Activated T-helper 17 cell treated with anti-CD3 and anti-CD28 coated beads, Interleukin-2, amount 50 U/mL, for 72 hours (primary cell): ENCODE data around the gene ITPK1. TPM values are rescaled to one million over a fixed set of nuclear protein-coding genes. Genes with fewer than 3 reads are reported as not detected.
A peak's percentile ranks its signal among the peaks of the same experiment; 100 is the strongest.

ENCODE experiments used
- ATAC-seq: fragments of 150-1000 bp; cut with Tn5 transposase; replicated peaks from 2 replicates; pipeline ENCODE4 v1.10.0; 2021; ENCODE audit warnings: mild to moderate bottlenecking, moderate library complexity
- H3K27ac Mint-ChIP-seq: one replicate; pipeline ENCODE4 v1.8.0; 2022; ENCODE audit warnings: mixed read lengths
- H3K27me3 Mint-ChIP-seq: one replicate; pipeline ENCODE4 v1.8.0; 2022; ENCODE audit warnings: mixed read lengths
- H3K36me3 Mint-ChIP-seq: one replicate; pipeline ENCODE4 v1.8.0; 2022; ENCODE audit warnings: low read depth, mild to moderate bottlenecking, mixed read lengths
- H3K4me1 Mint-ChIP-seq: one replicate; pipeline ENCODE4 v1.8.0; 2022; ENCODE audit warnings: mixed read lengths
- H3K4me3 Mint-ChIP-seq: one replicate; pipeline ENCODE4 v1.8.0; 2022; ENCODE audit warnings: mild to moderate bottlenecking, mixed read lengths
- H3K9me3 Mint-ChIP-seq: one replicate; pipeline ENCODE4 v1.8.0; 2022; ENCODE audit warnings: mixed read lengths
- total RNA-seq, 2 donors: library from RNA; stranded (reverse); gene quantifications; one replicate each; pipeline ENCODE4 v1.2.3, GENCODE V29; 2022

ITPK1 gene
- total RNA-seq, 2 donors from 2014 or later = 32.1 to 48.9 TPM

DNA sequence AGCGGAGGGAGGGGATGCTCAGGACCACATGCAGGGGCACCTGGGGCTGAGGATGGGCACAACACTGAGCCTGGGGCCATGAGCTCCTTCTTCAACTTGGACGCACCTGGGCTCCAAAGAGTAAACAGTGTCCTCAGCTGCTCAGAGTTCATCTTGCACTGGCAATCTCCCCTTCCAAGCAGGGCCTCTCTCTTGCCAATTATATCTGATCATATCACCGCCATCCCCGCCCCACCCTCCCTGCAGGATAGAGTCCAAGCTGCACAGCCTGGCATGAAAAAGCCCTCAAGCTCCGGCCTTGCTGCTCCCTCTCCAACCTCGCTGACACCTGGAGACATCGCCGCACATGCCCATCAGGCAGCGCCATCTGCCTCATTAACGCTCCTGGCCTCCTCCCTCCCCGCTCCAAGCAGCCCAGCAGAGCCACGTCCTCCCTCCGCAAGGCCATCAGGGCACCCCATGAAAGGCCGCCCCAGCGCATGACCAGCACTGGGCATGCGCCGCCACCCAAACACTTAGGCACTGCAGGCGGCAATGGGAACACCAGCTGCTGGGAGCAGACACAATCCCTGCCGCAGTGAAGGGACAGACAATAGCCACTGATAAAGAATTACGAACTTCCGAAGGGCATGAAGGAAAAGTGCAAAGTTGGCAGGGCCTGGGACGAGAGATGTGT is 103.9 kb downstream of the ITPK1 start:
- no peak for ATAC-seq
- Mint-ChIP-seq H3K27ac (peak overlapping the region; percentile 68), H3K9me3 (no peaks in the 10 kb centered on the region), H3K27me3 (no peaks in the 10 kb centered on the region), H3K4me3 (no peak overlapping the region), H3K36me3 (peaks cover 6% of the 10 kb centered on the region), H3K4me1 (peaks cover 10% of the 10 kb centered on the region)

DNA sequence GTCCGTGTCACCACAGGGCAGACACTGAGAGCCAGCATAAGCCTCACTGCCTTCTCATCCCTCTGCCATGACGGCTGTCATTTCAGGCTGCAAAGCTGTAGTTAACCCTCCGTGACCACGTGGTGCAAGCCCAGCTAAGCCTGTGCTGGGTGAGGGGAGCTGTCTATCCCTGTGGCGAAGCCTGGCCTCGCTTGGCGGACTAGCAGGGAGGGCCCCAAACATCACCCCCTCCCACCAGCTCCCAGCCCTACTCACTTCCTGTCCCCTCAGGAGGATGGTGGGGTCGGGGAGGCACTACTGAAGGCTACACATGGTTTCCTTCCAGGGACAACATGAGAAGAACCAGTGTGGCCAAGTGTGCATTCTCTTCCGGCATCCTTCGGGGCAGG is 104.6 kb downstream of the ITPK1 start:
- Mint-ChIP-seq H3K27ac (no peak overlapping the region), H3K9me3 (no peaks in the 10 kb centered on the region), H3K27me3 (no peaks in the 10 kb centered on the region), H3K4me1 (peaks cover 10% of the 10 kb centered on the region), H3K36me3 (peaks cover 6% of the 10 kb centered on the region), H3K4me3 (no peak overlapping the region)
- no peak for ATAC-seq

DNA sequence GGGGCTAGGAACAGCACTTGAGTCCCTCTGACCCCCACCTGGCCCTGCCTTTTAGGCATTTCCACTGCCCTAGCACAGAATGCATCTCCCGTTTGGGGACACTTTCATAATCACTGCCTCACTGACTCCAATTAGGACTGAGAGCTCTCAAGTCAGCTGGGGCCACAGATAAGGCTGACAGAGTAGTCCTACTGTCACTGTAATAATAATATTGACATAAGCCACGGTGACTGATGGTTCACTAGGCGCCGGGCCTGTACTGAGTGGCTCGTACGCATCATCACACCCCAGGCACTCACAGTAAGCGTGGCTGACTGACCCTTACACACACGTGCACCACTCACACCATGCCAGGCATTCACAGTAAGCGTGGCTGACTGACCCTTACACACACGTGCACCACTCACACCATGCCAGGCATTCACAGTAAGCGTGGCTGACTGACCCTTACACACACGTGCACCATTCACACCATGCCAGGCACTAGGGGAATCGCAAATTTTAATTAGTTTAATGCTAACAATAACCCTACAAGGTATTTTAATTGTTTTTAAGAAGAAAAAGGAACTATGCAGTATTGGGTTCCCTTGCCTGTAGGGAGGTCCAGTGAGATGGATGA is 105.1 kb downstream of the ITPK1 start:
- Mint-ChIP-seq H3K27me3 (no peaks in the 10 kb centered on the region), H3K36me3 (peaks cover 6% of the 10 kb centered on the region), H3K4me3 (no peak overlapping the region), H3K4me1 (peaks cover 10% of the 10 kb centered on the region), H3K27ac (no peak overlapping the region), H3K9me3 (no peaks in the 10 kb centered on the region)
- no peak for ATAC-seq

DNA sequence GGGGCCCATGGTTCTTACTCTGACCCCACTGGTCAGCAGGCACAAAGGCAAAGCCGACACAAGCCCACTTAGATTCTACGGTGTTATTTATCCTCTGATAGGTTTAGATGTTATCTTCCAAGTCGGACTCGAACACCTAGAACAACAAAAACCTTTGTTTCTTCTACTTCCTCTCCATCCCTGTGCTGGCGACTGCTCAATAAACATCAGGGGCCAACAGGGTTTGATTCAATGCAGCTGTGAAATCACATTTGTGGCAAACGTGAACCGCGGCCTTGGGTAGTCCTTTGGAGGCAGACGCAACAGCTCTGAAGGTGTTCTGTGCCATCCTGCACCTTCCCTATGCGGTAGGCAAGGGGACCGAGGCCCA is 105.6 kb downstream of the ITPK1 start:
- Mint-ChIP-seq H3K4me1 (peaks cover 12% of the 10 kb centered on the region), H3K9me3 (no peaks in the 10 kb centered on the region), H3K36me3 (peaks cover 5% of the 10 kb centered on the region), H3K27me3 (no peaks in the 10 kb centered on the region), H3K4me3 (no peak overlapping the region), H3K27ac (no peak overlapping the region)
- ATAC-seq = no peak

DNA sequence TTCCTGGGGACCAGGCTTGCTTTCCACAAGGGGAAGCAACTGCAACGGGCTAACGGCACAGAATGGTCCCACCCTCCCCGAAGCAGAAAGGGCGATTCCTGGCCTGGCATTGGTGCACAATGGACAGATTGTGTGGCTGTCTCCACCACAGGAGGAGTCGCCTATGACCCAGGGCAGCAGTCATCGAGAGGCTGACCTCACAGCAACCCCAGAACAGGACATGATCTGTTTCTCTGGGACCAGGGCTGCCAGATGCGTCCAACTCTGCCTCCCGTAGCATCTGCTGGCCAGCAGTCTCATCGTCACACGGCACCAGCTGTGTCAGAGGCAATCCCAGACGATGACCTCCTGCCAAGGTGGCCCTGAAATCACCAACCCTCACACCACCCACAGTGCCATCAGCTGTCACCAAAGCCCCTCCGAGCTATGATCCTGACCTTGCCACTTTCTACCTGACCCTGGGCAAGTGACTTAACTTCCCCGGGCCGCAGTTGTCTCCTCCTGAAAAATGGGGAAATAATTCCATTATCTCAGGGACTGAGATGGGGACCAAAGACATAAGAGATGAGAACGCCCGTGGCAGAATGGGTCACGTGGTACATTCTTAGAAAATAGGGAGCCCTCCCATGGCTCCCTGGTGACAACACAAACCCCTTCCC is 106.1 kb downstream of the ITPK1 start:
- no peak overlapping the region for H3K27ac Mint-ChIP-seq
- peaks cover 14% of the 10 kb centered on the region for H3K4me1 Mint-ChIP-seq
- H3K27me3 Mint-ChIP-seq = no peaks in the 10 kb centered on the region
- H3K9me3 Mint-ChIP-seq = no peaks in the 10 kb centered on the region
- no peak for ATAC-seq
- peaks cover under 1% of the 10 kb centered on the region for H3K36me3 Mint-ChIP-seq
- H3K4me3 Mint-ChIP-seq = no peak overlapping the region

DNA sequence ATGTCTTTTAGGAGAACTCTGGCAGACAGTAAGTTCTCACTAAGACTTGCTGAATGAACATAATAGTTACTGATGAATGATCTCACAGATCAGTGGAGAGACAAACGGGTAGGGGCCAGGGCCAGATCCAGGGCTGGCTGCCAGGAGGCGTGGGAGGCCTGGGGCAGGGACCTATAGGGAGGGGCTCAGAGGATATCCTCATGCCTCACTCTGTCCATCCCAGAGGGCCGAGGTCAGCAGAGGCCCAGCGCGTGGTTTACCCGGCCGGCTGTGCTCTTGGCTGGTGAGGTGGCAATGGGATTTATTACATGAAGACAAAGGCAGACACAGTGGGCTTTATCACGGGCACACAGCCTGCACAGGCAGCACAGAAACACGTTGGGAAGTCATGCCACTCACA is 107.3 kb downstream of the ITPK1 start:
- no peaks in the 10 kb centered on the region for H3K9me3 Mint-ChIP-seq
- ATAC-seq = no peak
- no peak overlapping the region for H3K4me3 Mint-ChIP-seq
- H3K36me3 Mint-ChIP-seq = no peaks in the 10 kb centered on the region
- no peak overlapping the region for H3K27ac Mint-ChIP-seq
- H3K27me3 Mint-ChIP-seq = no peaks in the 10 kb centered on the region
- peaks cover 11% of the 10 kb centered on the region for H3K4me1 Mint-ChIP-seq

DNA sequence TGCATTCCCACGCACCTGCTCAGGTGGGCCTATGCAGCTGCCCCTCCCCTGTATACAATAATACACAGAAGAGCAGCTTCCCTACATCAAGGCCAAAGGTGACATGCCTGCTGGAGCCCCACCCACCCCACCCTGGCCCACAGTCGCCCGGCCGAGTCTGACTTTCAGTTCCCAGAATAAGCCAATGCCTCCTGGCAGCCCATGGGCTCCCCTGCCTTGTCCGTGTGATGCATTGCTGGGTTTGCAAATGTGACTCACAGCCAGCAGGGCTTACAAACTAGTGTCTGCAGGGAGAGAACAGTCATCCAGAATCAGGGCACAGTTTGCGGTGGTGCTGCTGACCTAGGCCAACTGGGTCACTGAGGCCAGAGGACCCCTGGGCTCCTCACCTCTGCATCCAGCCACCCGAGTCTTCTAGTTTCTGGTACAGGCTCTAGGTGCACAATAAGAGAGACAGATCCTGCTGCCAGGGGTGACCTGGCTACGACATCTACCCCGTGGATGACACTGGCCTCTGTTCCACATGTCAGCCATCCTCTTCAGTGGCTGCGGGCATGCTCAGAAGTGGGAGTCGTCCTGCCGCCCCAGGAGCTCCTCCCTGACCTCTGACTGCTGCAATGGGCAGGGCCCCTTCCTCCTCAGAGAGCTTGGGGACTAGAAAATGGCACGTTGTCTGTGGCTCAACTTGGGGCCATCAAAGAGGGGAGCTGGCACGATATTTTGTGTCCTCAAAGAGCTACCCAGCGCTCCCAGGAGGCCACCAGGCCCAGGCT is 108.3 kb downstream of the ITPK1 start:
- no peaks in the 10 kb centered on the region for H3K27me3 Mint-ChIP-seq
- H3K36me3 Mint-ChIP-seq = no peaks in the 10 kb centered on the region
- H3K4me3 Mint-ChIP-seq = no peak overlapping the region
- H3K27ac Mint-ChIP-seq = no peak overlapping the region
- no peak for ATAC-seq
- H3K4me1 Mint-ChIP-seq = peaks cover 9% of the 10 kb centered on the region
- H3K9me3 Mint-ChIP-seq = no peaks in the 10 kb centered on the region

DNA sequence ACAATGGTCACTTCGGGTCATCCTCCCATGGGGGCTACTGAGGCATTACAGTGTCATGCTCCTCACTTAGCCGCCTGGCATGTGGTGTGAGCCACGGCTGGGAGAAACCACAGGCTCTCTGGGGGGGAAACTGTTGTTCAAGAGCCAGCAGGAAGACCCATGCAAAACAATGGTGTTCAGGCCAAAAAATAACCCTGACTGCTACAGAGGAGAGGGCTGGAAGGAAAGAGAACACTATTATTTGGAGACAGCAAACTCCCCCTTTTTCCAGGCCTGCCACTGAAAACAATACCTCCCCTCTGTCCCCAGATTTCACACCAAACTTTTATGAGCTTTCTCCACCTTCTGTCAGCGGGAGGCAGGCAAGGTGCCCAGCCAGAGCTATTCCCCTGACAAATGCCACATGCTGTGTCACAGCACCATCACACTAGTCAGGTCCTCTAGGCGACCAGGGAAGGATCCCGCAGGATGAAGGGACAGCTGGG is 109.1 kb downstream of the ITPK1 start:
- Mint-ChIP-seq H3K27me3 (no peaks in the 10 kb centered on the region), H3K27ac (no peak overlapping the region), H3K4me1 (peaks cover 4% of the 10 kb centered on the region), H3K4me3 (no peak overlapping the region), H3K9me3 (no peaks in the 10 kb centered on the region), H3K36me3 (no peaks in the 10 kb centered on the region)
- no peak for ATAC-seq

DNA sequence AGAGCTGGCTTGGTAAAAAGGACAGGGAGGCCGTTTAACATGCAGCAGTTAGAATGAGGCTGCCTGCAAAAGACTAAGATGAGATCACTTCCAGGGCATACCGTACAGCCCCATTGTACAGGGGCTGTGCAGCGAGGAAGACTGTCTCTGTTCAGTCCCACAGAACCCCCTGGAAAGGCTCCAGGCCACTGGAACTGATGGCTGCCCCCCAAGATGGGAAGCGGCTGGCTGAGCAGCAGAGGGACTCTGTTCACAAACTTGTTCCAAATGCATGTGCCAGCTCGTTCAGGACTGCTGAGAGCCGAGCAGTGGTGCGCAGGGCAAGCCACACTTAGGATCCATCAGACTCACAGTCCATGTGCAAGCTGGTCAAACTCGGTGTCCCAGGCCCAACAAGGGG is 109.9 kb downstream of the ITPK1 start:
- no peaks in the 10 kb centered on the region for H3K27me3 Mint-ChIP-seq

DNA sequence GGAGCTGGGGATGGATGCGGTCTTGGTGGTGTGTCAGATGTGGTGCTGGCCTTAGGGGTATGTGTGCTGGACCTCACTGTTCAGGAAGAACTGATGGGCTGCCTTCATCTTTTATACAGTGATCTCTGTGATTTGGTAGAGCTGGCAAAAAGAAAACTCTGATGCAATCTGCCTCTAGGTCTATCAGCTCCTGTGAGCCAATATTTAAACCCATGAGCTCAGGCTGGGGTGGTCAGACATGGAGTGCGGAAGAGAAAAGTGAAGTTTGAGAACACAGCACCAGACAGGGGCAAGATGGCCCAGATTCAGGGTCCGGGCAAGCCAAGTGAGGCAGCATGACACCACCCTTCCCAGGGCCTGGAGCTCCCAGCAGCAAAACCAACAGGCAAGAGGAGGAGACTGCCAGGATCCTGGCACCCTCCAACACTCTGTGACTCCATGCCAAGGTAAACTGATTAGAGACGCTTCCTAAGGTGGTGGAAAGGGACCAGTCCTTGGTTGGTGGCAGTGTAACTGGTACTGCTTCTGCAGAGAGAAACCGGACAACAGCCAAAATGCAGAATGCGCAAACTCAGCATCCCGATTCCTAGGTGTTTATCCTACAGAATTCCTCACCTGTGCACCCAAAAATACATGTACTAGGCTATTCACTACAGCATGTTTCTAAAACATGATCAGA is 110.5 kb downstream of the ITPK1 start:
- H3K4me1 Mint-ChIP-seq = peaks cover 4% of the 10 kb centered on the region
- H3K27ac Mint-ChIP-seq = peak overlapping the region; percentile 1

More for the DNA sequence above, 109.9 kb downstream of the ITPK1 start:
- no peak for ATAC-seq
- Mint-ChIP-seq H3K4me3 (no peak overlapping the region), H3K4me1 (peaks cover 4% of the 10 kb centered on the region), H3K36me3 (no peaks in the 10 kb centered on the region), H3K9me3 (no peaks in the 10 kb centered on the region), H3K27ac (no peak overlapping the region)

DNA sequence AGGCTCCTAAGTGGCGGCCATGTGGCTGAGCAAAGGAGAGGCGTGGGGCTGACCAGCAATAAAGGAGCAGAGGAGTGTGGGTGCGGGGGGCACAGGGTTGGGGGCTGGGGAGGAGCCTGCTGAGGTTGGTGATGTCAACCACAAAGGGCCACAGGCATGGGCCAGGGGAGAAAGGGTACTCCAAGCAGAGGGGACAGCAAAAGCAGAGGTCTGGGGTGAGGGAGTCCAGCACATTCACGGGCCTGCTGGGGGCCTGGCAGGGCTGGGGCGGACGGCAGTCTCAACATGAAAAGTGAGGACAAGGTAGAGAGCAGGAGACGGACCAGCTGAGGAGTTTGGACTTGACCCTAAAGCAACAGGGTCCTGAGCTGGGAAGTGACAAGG is 111.0 kb downstream of the ITPK1 start:
- Mint-ChIP-seq H3K4me1 (peaks cover 4% of the 10 kb centered on the region), H3K4me3 (no peak overlapping the region), H3K36me3 (no peaks in the 10 kb centered on the region), H3K27ac (peak overlapping the region; percentile 1), H3K27me3 (no peaks in the 10 kb centered on the region), H3K9me3 (no peaks in the 10 kb centered on the region)
- ATAC-seq = no peak

More for the DNA sequence above, 110.5 kb downstream of the ITPK1 start:
- no peaks in the 10 kb centered on the region for H3K9me3 Mint-ChIP-seq
- no peaks in the 10 kb centered on the region for H3K36me3 Mint-ChIP-seq
- no peaks in the 10 kb centered on the region for H3K27me3 Mint-ChIP-seq
- no peak for ATAC-seq
- H3K4me3 Mint-ChIP-seq = no peak overlapping the region

DNA sequence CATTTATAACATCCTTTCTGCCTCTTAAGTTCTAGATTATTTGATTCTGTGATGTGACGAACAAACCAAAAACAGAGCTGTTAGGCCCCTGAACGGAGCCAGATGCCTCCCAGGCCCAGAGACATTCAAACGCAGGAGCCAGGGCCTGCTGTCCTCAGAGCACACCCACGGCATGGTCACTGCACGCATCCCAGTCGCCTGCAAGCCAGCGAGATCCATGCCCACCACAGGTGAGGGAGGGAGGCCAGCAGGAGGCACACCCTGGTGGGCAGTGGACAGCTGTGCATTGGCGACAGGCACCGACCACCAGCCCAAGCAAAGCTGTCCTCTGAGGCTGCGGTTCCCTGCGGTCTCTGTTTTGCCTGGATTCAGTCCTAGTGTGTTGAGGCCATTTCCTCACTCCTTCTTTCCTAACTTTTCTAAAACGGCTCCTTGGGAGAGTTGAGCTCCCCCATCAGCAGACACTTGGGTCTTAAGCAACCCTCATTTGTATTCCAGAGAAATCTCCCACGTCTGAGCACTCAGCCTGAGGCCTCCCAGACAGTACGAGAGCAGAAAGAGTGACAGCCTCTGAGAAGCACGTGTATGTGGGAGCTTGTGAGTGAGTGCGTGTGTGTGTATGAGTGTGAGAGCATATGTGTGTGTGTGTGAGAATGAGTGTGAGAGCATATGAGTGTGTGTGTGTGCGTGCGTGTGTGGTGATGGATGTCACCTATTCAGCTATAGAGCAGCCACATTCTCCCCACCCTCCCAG is 111.6 kb downstream of the ITPK1 start:
- no peaks in the 10 kb centered on the region for H3K36me3 Mint-ChIP-seq
- H3K4me3 Mint-ChIP-seq = no peak overlapping the region
- ATAC-seq = no peak
- H3K4me1 Mint-ChIP-seq = peaks cover 4% of the 10 kb centered on the region
- peak overlapping the region; percentile 1 for H3K27ac Mint-ChIP-seq
- H3K9me3 Mint-ChIP-seq = no peaks in the 10 kb centered on the region
- no peaks in the 10 kb centered on the region for H3K27me3 Mint-ChIP-seq

DNA sequence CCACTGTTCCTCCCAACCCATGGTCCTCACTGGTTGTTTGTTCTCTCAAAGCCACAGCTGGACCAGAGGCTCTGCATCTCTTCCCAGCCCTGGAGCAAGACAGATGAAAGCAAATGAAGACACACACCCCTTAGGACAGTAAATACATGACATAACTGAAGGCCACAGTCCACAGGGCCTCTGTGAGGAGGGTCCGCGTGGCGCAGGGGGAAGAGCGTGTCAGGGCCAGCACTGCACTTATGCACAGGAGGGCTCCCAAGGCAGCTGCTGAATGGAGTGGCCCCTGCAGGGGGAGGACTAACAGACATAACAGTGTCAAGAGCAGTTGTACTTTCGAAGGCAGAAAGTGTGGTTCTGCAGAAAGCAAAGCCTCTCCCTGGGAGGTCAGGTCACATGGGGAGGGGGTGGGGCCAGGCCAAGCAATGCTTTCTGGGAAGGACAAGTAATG is 112.8 kb downstream of the ITPK1 start:
- ATAC-seq = no peak
- H3K36me3 Mint-ChIP-seq = no peaks in the 10 kb centered on the region

More for the DNA sequence above, 112.8 kb downstream of the ITPK1 start:
- Mint-ChIP-seq H3K4me3 (no peak overlapping the region), H3K4me1 (peaks cover 4% of the 10 kb centered on the region), H3K9me3 (no peaks in the 10 kb centered on the region), H3K27ac (no peak overlapping the region), H3K27me3 (no peaks in the 10 kb centered on the region)
